Choroid plexus epithelial cell (primary cell): ENCODE results near the gene POLR2A.

ENCODE experiments used
- DNase-seq: peaks from one replicate; pipeline ENCODE4 v3.0.0-alpha.2; 2010; ENCODE audit warnings: low read depth
- H3K4me3 ChIP-seq: 2 replicates; pipeline ENCODE4 v1.5.1; 2011; ENCODE audit warnings: low read depth, mild to moderate bottlenecking, control low read depth, low read length, moderate library complexity
- CTCF ChIP-seq: conservative IDR thresholded peaks from 2 replicates; pipeline ENCODE4 v1.5.1; 2011; ENCODE audit warnings: low read depth, mild to moderate bottlenecking, control low read depth, inconsistent platforms, low read length, moderate library complexity

Gene POLR2A

GRCh38 chr17:7538891-7539545, 54.9 kb downstream of the POLR2A start:
- no peak for TF ChIP-seq CTCF
- DNase-seq, result peak; percentile 19
- no peak overlapping the region for H3K4me3 ChIP-seq

GRCh38 chr17:7541074-7541621, 57.0 kb downstream of the POLR2A start:
- no peak overlapping the region for H3K4me3 ChIP-seq
- DNase-seq, result no peak
- TF ChIP-seq CTCF, result no peak

GRCh38 chr17:7544911-7545310, 60.7 kb downstream of the POLR2A start:
- H3K4me3 ChIP-seq, result no peak overlapping the region
- no peak for TF ChIP-seq CTCF
- no peak for DNase-seq

GRCh38 chr17:7548585-7549400, 64.6 kb downstream of the POLR2A start, which contains the start of gene TNFSF12:
Gene TNFSF12 (plus strand): TSS chr17:7549058. CDS start chr17:7549154, 96 bp downstream.
- DNase-seq, result peak; percentile 11
- H3K4me3 ChIP-seq, result peak within 1 kb of the TSS; percentile 65

More at GRCh38 chr17:7548585-7549400, 64.6 kb downstream of the POLR2A start, which contains the start of gene TNFSF12:
- TF ChIP-seq CTCF, result no peak
